NCI-H1417 treated with DMSO at 0.1 percent for 48 hours (cell line): ENCODE data around the gene TPD52L1.

Source experiments
- DNase-seq: peaks from one replicate; lab custom pipeline; 2025; lab: John Stamatoyannopoulos, UW

The TPD52L1 gene

DNA sequence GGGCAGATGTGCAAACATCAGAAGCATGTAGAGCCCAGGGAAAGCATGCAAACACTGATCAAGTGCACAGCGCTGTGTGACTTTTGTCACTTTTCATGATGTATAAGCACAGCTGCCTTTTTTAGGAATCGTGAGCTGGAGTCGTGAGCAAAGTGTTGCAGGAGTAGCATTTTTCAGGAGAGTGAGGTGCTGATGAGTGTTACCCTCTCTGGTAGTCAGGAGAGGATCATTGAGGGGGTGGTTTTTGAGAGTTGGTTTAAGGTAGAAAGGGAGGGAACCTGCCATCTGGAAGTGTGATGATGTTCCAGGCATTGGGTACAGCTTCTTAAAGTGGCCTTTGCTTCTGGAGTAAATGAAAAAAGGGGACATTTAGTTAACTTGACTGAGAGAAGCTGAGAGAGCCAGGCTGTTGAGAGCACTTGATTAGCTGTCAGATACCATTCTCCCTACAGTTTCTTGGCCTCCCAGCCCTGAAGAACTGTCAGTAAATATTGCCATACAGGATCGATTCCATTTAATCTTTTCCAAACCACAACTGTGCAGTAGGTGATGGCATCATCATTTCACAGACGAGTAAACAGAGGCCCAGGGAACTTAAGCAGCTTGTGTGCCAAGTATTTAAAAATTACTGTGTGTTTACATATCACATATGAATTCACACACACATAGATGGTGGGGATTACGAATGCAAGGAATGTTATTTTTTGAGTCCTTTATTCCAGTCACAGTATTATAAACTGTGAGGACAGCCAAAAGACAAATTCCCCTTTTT, 28.9 kb downstream of the TPD52L1 start:
- no peak for DNase-seq

DNA sequence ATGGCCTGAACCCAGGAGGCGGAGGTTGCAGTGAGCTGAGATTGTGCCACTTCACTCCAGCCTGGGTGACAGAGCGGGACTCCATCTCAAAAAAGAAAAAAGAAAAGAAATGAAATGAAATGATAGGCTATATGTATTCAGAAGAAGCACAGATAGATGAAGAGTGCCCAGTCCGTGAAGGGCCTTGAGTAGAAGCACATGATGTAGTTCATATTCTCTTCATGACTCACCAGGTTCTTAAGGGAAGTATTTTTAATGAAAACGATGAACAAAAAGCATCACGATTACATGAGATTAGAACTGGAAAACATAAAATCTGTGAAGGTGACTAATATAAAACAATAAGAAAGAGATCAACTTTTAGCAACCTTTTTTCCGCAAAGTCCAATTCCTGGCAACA, 29.8 kb downstream of the TPD52L1 start:
- DNase-seq: no peak

DNA sequence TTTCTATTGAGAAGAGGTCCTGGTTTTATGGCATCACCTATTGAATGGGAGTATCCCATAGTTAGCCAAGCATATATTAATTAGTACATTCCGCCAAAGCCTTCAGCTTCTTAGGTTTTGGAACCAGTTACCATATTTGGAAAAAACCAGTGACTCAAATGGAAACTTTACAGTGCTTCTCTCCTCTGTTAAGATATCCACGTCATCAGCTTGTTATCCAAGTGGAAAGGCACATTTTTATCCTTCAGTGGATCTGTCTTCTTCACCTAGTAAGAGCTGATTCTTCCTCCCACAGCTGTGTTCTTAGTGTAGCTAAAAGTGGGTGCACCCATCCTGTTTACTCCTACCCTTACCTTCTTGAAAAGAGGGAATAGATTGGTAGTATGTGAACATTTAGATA, 34.5 kb downstream of the TPD52L1 start:
- no peak for DNase-seq

DNA sequence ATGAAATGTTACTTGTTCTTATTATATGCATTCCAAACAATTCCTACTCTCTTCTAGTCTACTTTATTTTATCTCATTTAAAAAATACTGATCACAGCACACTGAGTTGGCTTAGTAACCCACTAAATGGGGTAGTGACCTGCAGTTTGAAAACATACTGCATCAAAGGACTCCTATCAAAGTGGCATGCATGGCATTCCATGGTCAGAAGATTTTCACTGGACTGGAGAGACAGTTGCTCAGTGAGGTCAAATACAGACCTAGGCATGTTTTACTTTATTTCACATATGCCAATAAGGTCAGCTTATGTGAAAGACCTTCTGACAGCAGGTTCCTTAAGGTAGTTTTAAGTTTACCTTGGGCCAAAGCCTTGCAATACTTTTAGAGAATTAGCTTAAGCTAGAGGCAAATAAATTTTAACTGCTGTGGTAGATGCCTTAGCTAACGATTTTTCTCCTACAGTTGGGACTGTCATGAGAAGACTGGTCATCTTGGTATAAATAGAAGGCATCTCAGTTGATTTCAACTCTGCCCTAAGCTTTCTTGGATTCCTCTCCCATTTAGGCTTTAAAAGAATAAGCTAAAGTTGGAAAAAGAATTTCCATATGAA, 35.1 kb downstream of the TPD52L1 start:
- DNase-seq: no peak

DNA sequence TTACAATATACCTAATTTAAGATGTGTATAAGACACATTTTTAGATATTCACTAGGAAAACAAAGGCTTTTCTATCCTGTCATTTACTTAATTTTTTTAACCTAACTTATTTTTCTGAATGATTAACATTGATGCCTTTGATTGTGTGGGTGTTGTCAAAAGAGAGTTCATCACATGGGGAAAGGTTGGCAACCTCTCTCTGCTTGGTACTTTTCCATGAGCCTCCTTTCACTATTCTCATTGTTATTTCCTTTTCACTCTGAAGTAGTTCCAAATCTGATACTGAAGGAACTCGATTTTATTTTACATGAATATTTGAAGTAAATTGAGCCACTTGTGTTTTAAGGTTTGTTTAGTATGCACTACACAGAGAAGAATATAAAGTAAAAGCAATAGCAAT, 35.9 kb downstream of the TPD52L1 start:
- no peak for DNase-seq

DNA sequence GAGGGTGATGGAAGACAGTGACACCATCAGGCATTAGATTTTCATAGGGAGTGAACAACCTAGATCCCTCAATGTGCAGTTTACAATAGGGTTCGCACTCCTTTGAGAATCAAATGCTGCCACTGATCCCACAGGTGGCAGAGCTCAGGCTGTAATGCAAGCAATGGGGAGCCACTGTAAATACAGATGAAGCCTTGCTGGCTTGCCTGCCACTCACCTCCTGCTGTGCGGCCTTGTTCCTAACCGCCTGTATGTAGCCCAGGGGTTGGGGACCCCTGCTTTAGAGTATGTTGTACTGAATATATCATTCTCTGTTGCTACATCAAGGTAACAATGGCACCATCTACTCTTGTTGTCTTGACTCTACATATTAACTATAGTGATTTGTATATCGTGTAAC, 37.1 kb downstream of the TPD52L1 start:
- DNase-seq: no peak

DNA sequence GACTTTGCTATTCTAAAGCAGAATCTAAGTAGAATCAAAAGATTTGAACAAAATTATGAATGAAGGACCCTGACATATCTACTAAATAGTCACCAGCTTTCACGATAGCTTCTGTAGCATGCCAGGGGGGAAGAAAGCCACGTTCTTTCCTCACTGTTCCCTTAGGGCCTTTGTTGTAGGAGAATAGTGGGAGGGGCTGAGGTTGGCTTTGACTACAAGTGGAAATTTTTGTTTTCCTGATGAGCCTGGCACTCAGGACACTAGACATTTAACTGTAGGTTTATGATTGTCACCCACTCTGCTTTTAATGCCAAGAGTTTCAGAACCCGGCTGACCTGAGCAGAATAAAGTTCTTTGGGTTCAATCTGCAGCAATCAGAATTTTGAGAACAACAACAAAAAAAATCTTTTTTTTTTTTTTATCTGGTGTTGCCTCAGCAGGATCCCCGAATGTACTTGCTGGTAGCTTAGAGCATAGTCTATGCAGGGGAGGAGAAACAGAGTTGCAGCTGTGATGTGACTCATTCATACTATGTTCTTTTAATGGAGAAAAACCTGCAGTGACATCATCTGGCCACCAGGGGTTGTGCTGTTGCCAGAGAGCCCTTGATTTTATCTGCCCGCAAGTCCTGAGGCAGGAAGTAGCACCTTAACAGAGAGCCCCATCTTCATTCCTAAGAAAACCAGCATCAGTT, 38.5 kb downstream of the TPD52L1 start:
- no peak for DNase-seq

DNA sequence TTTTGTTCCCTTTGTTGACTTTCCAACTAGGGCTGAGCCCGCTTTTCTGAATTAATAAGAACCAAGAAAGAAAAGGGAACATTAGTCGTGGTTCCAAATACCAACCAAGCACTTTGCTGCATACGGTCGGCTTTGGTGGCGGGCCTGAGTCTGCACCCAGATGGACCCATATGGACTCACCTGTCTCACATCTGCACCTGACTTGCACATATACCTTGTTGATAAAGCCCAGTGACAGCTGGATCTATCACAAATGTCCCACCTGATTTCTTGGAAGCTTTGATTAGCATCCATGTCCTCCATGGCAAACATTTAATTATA, 39.0 kb downstream of the TPD52L1 start:
- DNase-seq: no peak

DNA sequence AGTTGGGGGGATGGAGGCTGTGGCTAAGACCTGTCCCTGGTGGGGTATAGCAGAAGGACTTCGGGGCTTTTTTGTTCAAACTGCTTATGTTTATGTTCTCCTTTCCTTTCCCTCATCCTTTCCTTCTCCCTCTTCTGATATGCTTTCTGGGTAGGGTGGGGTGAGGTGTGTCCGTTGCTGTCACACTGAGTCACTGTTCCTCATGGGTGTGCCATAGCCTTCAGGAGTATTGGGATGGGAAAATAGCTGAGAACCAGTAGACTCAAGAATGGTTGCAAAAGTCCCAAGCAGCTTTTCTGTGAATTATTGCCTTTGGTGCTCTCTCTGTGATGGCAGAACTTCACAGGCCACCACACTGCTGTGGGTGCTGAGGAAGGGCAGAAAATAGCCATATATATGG, 39.6 kb downstream of the TPD52L1 start:
- DNase-seq: no peak

DNA sequence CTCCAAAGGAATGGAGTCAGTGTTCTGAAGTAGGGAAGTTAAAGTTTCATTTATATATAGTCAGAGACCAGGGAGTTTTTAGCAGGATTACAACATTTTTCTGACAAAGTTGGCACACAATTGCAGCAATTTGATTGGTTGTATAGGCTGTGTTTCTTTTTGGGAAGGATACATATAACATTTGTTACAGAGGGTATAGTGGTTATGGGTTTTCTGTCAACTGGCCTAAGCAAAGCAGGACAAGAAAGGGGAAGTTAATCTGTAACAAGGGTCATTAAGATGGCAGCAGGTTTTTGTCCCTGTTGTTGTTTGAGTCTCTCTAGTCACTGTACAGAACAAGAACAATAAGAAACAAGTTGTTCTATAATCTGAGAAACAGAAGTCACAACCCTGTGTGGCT, 41.4 kb downstream of the TPD52L1 start:
- no peak for DNase-seq

DNA sequence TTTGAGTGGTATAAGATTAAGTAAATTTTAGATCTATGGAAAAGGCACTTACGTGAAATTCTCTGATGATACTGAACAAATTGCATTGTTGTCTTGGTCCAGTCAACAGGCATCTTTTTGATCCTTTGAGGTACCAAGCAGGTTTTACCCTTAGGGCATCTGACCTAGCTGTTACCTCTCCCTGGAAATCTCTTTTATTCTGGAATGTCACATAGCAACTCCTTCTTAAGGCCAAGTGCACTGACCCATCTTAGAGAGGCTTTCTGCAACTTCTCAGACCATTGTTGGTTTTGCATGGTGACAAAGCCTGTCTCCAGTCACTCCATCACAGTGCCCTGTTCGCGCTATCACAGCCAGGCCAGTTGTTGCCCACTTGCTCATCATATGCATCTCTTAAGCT, 42.0 kb downstream of the TPD52L1 start:
- DNase-seq: no peak

DNA sequence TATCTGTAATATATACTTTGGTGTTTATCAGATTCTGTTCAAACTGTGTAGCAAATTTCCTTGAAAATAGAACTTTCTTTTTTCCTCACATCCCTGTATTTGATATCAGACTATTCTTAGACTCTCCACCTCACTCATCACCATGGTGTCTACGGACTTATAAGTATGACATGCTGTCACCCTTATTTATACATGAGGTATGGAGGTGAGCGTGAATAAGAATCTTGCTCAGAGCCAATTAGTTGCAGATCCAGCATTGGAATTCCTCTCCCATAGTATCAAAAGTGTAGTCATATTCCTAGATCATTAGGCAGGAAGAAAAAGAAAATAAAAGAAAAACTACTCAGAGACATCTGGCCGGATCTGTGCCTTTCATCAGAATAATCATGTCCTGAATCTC, 43.0 kb downstream of the TPD52L1 start:
- DNase-seq: no peak

DNA sequence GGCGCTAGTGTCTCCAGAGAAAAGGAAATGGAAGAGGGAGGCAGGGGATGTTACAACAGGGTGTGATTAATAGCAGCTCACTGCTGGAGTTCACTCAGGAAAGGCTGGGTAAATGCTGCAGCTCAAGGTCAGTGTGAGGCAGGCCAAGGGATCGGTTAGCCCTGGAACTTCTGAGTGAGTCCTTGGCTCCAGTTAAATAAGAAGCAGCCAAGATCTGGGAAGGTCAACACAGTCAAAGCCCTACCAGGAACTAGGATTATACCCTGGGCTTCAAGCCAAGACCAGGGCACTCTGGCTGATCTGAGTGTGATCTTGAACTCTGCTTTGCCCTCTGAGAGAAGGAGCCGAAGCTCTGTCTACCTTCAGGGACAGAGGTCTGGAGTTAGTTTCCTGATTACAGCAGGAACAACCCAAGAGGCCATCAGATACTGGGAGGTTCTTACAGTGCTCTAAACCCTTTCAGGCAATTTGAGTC, 44.3 kb downstream of the TPD52L1 start:
- no peak for DNase-seq

DNA sequence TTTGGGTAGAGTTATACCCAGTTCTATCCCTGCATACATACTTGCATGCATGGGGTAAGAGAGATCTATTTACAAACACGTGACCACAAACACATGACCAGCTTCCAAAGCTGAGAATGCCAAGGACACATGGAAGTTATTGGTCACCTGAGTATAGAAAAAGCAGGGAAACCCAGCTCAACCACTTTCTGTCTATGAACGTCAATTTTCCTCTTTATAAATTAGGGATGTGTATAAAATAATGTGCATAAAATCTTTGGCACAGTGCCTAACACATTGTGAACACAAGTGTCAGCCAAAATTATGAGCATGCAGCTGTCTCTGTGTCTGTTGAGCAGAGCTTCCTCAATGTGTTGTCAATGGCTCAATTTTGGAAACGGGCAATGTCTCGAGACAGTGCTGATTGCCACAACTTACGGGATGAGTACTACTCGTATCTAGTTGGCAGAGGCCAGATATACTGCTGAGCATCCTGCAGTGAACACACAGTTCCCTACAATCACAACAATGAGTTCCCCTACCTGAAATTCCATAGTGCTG, 44.9 kb downstream of the TPD52L1 start:
- no peak for DNase-seq

DNA sequence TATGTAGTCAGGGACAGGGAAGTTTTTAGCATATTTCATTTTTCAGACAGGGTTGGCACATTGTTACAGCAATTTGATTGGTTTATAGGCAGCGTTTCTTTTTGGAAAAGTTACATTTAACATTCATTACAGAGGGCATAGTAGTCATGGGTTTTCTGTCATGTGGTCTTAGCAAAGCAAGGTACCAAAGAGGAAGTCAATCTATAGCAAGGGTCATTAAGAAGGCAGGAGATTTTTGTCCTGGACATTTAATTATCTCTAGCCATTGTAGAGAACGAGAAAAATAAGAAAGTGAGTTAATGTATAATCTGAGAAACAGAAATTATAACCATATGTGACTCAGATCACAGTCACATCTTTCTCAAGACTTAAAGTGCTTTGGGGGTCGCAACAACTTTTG, 47.4 kb downstream of the TPD52L1 start:
- DNase-seq: no peak

DNA sequence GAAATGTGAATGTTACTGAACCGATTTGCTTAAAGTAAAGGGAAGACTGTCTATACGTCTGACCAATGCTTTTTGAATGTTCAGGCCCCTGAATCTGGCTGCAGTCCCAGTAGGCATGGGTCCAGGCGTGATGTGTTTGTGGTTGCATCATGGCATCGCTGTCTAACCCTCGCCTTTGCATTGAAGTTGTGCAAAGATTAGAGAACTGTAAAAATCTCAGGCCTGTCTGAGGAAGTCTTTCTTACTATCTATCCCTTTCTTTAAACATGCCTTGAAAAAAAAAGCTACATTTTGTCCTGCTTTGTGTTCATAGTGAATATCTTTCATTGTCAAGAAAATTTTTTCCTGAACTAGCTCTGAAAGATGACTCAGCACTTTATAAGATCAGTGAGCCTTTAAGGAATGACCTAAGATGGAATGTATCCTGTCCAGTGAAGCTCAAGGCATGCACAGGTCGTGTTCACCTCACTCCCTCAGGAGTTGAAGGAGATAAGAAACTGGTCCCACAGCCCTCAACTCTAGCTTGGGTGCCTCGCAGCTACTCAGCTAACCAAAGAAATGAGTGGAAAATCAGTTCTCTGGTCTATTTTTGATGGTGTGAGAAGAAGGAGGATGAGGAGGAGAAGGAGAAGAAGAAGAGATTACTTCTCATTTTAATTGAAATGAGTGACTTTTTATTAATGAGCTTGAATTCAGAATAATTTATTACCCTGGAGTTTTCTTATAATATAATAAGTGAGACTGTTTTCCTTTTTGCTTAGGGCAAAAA, 48.6 kb downstream of the TPD52L1 start:
- DNase-seq: no peak

DNA sequence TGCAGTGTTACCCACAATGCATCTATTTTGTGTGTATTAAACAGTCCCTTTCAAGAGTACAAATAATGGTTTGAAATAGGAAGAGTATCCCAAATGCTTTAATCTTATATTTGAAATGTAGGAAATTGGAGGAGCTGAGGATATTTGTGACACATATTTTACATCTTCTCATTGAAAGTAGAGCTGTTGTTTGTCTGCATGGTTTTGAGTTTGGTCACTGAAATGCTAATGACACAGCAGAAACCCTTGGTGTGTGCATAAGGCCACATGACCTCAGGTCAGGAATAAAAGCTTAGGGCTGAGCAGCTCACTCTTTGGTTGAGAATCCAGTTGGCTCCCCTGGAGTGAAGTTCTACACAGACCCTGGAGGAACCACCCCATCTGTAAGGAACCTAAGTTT, 49.8 kb downstream of the TPD52L1 start:
- DNase-seq: no peak

DNA sequence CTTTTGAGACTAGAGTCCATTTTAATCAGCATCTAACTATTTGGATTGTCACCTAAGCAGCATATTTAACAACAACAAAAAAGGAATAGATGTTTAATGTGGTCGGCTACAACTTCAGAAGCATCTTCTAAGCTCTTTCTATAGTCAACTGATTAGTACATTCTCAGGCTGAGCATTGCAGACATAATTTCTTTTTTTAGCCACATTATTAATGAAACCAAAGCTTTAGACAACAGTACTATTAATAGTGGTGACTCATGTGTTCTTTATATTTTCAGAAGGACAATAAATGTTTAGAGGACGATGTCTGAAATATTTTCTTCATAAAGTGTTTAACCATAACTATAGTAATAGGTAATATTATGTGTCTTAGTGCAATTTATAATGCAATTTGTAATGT, 52.4 kb downstream of the TPD52L1 start:
- no peak for DNase-seq

DNA sequence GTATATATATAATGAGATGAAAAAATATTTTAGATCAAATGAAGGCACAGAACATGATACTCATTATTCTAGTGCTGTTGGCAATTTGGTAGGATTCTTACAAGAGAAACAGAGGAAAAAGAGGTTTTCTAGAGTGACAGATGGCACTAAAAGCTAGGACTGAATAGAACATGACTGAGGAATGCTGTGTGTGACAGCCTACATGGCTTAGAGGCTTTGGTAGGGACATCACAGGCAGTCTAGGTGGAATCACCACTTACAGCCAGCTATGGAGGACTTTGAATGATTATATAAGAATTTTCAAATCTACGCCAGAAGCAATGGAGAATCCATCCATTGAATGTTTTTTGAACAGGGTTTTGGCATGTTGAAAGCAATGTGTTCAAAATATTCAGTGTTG, 52.8 kb downstream of the TPD52L1 start:
- DNase-seq: no peak

DNA sequence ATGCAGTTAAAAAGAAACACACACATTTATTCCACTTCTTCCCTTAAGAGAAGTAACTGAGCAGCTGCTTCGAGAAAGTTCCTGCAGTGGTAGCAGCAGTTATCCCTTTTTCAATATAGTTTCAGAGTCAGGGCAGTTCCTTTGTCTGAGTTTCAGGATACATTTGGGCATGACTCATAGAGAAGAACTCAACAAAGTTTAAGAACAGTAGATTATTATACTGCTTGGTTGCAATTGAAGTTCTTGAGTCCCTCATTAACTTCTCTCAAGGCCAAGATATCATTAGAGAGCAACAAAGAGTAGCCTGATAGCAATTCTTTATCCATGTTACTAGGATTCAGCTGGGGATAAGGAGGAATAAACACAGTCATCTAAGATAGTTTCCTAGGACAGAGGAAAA, 54.4 kb downstream of the TPD52L1 start:
- no peak for DNase-seq

DNA sequence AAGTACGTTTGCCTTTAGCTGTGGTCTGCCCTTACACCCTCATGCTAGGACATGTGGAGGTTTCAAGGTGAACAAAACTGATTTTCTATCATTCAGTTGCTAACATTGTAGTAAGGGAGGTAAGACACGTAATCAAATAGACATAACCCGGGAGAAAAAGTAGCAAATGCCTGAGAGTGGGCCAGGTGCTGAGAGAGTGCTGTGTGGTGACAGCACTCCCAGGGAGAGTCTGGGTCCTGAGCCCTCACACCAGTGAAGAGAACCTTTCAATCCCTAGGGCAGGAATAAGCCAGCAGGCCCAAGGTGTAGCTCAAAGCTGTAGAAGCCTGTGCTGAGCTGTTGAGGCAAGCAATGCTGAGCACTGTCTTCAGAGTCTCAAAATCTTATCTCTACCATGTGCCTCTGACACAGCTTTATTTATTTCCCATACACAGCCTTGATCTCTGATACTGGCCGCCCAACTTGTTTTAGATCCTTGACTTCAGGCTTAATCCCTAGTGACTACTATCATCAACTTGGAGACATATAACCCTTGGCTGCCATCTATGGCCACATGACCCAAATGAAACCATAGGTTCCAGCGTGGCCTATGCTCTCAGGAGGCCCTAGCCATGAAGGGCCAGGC, 55.2 kb downstream of the TPD52L1 start:
- DNase-seq: no peak

DNA sequence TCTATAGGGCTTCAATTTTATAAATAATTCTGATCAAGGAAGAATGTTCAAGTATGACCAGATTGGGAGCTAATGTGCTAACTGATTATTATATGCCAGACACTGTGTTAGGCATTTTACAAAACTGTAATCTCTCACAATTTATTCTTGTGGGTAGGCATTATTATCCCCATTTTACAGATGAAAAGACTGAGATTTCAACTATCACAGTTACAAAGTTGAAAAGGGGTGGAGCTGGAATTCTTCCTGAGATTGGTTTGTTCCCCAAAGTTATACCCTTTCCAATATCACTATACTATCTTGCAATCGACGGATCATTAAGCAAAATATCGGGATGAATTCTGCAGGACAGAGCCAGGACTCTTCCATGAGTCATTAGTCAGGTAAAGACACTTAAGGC, 57.1 kb downstream of the TPD52L1 start:
- no peak for DNase-seq
